IMR-90 (cell line): Measurements from ENCODE around the gene MAU2. TPM values are rescaled to one million over a fixed set of nuclear protein-coding genes. Genes with fewer than 3 reads are reported as not detected.

Experiments
- ATAC-seq: fragments of 200-7000 bp; cut with Tn5 transposase; 2 replicates; pipeline ENCODE4 v1.9.1; 2020; ENCODE audit warnings: low read depth, mild to moderate bottlenecking, moderate library complexity
- BruUV-seq: library from RNA; stranded (reverse); fragments of 400-500 nt; replicated peaks from 2 replicates; lab custom pipeline; 2021; lab: Mats Ljungman, UMichigan
- CTCF ChIA-PET: fragments of 300-600 bp; formaldehyde crosslinking; extraction: SDS; loops from one replicate; lab custom pipeline; 2021; ENCODE audit warnings: antibody characterized with exemption; lab: Yijun Ruan, JAX
- POLR2A ChIA-PET: fragments of 300-600 bp; sonication (Branson Sonifier 250); formaldehyde crosslinking; loops from one replicate; lab custom pipeline; 2022; ENCODE audit warnings: antibody characterized with exemption; ENCODE audit not compliant: unreplicated experiment; lab: Charles Lee
- DNase-seq: peaks from one replicate; pipeline ENCODE4 v3.0.0; 2013
- H2AFZ ChIP-seq: replicated peaks from 2 replicates; pipeline ENCODE3; 2013; ENCODE audit warnings: low read length, mild to moderate bottlenecking; ENCODE audit not compliant: poor library complexity
- H2AK5ac ChIP-seq: 2 replicates; pipeline ENCODE4 v1.6.1; 2013; ENCODE audit warnings: low read depth, low read length, inconsistent platforms
- H2AK9ac ChIP-seq: replicated peaks from 2 replicates; pipeline ENCODE3; 2013; ENCODE audit warnings: mild to moderate bottlenecking, low read depth, low read length, moderate library complexity; ENCODE audit not compliant: poor library complexity
- H2BK120ac ChIP-seq: 2 replicates; pipeline ENCODE4 v1.6.1; 2013; ENCODE audit warnings: low read depth, low read length, inconsistent platforms
- H2BK15ac ChIP-seq: 3 replicates; pipeline ENCODE4 v1.6.1; 2013; ENCODE audit warnings: low read depth, low read length, inconsistent platforms
- H2BK20ac ChIP-seq: 2 replicates; pipeline ENCODE4 v1.6.1; 2013; ENCODE audit warnings: low read depth, mild to moderate bottlenecking, inconsistent platforms, low read length, moderate library complexity
- H2BK5ac ChIP-seq: 2 replicates; pipeline ENCODE4 v1.6.1; 2013; ENCODE audit warnings: mild to moderate bottlenecking, low read depth, low read length, inconsistent platforms; ENCODE audit not compliant: poor library complexity, severe bottlenecking
- H3K14ac ChIP-seq: replicated peaks from 2 replicates; pipeline ENCODE4 v1.6.1; 2013; ENCODE audit warnings: low read depth, low read length, inconsistent platforms
- H3K18ac ChIP-seq: 2 replicates; pipeline ENCODE4 v1.6.1; 2013; ENCODE audit warnings: low read depth, low read length, control low read depth
- H3K23ac ChIP-seq: 2 replicates; pipeline ENCODE4 v1.6.1; 2013; ENCODE audit warnings: low read depth, low read length, inconsistent platforms
- H3K27ac ChIP-seq: 2 replicates; pipeline ENCODE4 v1.5.1; 2013; ENCODE audit warnings: mild to moderate bottlenecking, control low read depth, low read length; ENCODE audit not compliant: insufficient read depth
- H3K27me3 ChIP-seq: 2 replicates; pipeline ENCODE4 v1.6.1; 2013; ENCODE audit warnings: low read length; ENCODE audit not compliant: control insufficient read depth, insufficient read depth
- H3K36me3 ChIP-seq: 2 replicates; pipeline ENCODE4 v1.6.1; 2013; ENCODE audit warnings: low read length, mixed read lengths; ENCODE audit not compliant: control insufficient read depth, insufficient read depth
- H3K4ac ChIP-seq: 2 replicates; pipeline ENCODE4 v1.6.1; 2013; ENCODE audit warnings: low read depth, low read length, inconsistent platforms
- H3K4me1 ChIP-seq: 2 replicates; pipeline ENCODE4 v1.6.1; 2013; ENCODE audit warnings: low read length, mixed read lengths; ENCODE audit not compliant: control insufficient read depth, insufficient read depth
- H3K4me2 ChIP-seq: 2 replicates; pipeline ENCODE4 v1.6.1; 2013; ENCODE audit warnings: low read depth, mild to moderate bottlenecking, control low read depth, low read length, moderate library complexity
- H3K4me3 ChIP-seq: 2 replicates; pipeline ENCODE4 v1.5.1; 2013; ENCODE audit warnings: low read depth, mild to moderate bottlenecking, control low read depth, low read length, moderate library complexity; ENCODE audit not compliant: insufficient read depth
- H3K56ac ChIP-seq: 2 replicates; pipeline ENCODE4 v1.6.1; 2013; ENCODE audit warnings: low read length, inconsistent platforms; ENCODE audit not compliant: insufficient read depth; ENCODE audit errors: extremely low read depth
- H3K79me1 ChIP-seq, 2 experiments: 2 replicates each; pipeline ENCODE4 v1.6.1; 2013; ENCODE audit warnings: low read length in 2 of 2, inconsistent platforms in 1 of 2, low read depth in 1 of 2
- H3K9ac ChIP-seq: 2 replicates; pipeline ENCODE4 v1.6.1; 2013; ENCODE audit warnings: low read depth, low read length, control low read depth
- H3K9me1 ChIP-seq: 2 replicates; pipeline ENCODE4 v1.6.1; 2013; ENCODE audit warnings: low read length, inconsistent platforms; ENCODE audit not compliant: insufficient read depth
- H3K9me3 ChIP-seq: 2 replicates; pipeline ENCODE4 v1.6.1; 2013; ENCODE audit warnings: low read length; ENCODE audit not compliant: control insufficient read depth, insufficient read depth
- H4K20me1 ChIP-seq: 2 replicates; pipeline ENCODE4 v1.6.1; 2013; ENCODE audit warnings: low read length, inconsistent platforms; ENCODE audit not compliant: insufficient read depth
- H4K5ac ChIP-seq: 2 replicates; pipeline ENCODE4 v1.6.1; 2013; ENCODE audit warnings: mild to moderate bottlenecking, low read depth, low read length, control low read depth
- H4K8ac ChIP-seq, 2 experiments: 2 replicates each; pipeline ENCODE4 v1.6.1; 2013; ENCODE audit warnings: low read depth in 2 of 2, low read length in 2 of 2, control low read depth in 1 of 2, inconsistent platforms in 1 of 2
- H4K91ac ChIP-seq: 2 replicates; pipeline ENCODE4 v1.6.1; 2013; ENCODE audit warnings: low read depth, low read length, inconsistent platforms; ENCODE audit not compliant: insufficient read depth
- CHD1 ChIP-seq: IDR thresholded peaks from 2 replicates; pipeline ENCODE4 v1.6.1; 2012; ENCODE audit warnings: low read depth, low read length, improper control_type of control experiment
- MAZ ChIP-seq: IDR thresholded peaks from 2 replicates; pipeline ENCODE4 v1.6.1; 2012; ENCODE audit warnings: low read depth, mild to moderate bottlenecking, low read length, improper control_type of control experiment, moderate library complexity, borderline replicate concordance
- MXI1 ChIP-seq: IDR thresholded peaks from 2 replicates; pipeline ENCODE4 v1.6.1; 2012; ENCODE audit warnings: low read depth, mild to moderate bottlenecking, low read length, moderate library complexity, borderline replicate concordance
- NFE2L2 ChIP-seq: fragments of 150-350 bp; IDR thresholded peaks from 2 replicates; pipeline ENCODE4 v1.6.1; 2016; ENCODE audit warnings: low read depth, mild to moderate bottlenecking, low read length
- RFX5 ChIP-seq: IDR thresholded peaks from 2 replicates; pipeline ENCODE4 v1.8.0; 2012; ENCODE audit warnings: low read depth, mild to moderate bottlenecking, low read length, moderate library complexity
- WGBS, 2 experiments: methylation state at CpG; one replicate each; pipeline versions ENCODE4 v1.1.5 to v1.1.7; 2013; ENCODE audit warnings: missing lambda C conversion rate in 2 of 2; ENCODE audit not compliant: insufficient read length in 1 of 2; ENCODE audit errors: extremely low coverage in 2 of 2; 5-methylcytosine and 5-hydroxymethylcytosine counted together
- dilution Hi-C: fragments of 300-500 bp; cut with HindIII; formaldehyde crosslinking; loops from one replicate; pipeline ENCODE4 v1.14.3; 2018; ENCODE audit warnings: low sequenced_read_pairs; ENCODE audit not compliant: unreplicated experiment
- in situ Hi-C: fragments of 300-500 bp; cut with MboI; formaldehyde crosslinking; loops from 3 replicates; pipeline ENCODE4 v1.14.3; 2019; ENCODE audit warnings: low sequenced_read_pairs, inconsistent platforms, mixed read lengths
- intact Hi-C: fragments of 100-400 bp; cut with micrococcal nuclease; formaldehyde crosslinking; loops from 2 replicates; pipeline ENCODE4 v1.10.0; 2022
- polyA plus RNA-seq, 3 experiments: library from polyadenylated mRNA; depleted of rRNA; stranded (reverse); fragments of >200 nt; gene quantifications; 2 replicates each; pipeline ENCODE4 v1.2.3, GENCODE V29; 2012; ENCODE audit warnings: low replicate concordance in 1 of 3
- total RNA-seq: library from RNA; depleted of rRNA; stranded (reverse); fragments of >200 nt; gene quantifications from 2 replicates; pipeline ENCODE4 v1.2.3, GENCODE V29; 2012

MAU2 gene
- total and polyA plus RNA-seq, 2 of the 4 experiments (the other 2 are of a cell fraction) = 24.6 to 31.1 TPM

DNA sequence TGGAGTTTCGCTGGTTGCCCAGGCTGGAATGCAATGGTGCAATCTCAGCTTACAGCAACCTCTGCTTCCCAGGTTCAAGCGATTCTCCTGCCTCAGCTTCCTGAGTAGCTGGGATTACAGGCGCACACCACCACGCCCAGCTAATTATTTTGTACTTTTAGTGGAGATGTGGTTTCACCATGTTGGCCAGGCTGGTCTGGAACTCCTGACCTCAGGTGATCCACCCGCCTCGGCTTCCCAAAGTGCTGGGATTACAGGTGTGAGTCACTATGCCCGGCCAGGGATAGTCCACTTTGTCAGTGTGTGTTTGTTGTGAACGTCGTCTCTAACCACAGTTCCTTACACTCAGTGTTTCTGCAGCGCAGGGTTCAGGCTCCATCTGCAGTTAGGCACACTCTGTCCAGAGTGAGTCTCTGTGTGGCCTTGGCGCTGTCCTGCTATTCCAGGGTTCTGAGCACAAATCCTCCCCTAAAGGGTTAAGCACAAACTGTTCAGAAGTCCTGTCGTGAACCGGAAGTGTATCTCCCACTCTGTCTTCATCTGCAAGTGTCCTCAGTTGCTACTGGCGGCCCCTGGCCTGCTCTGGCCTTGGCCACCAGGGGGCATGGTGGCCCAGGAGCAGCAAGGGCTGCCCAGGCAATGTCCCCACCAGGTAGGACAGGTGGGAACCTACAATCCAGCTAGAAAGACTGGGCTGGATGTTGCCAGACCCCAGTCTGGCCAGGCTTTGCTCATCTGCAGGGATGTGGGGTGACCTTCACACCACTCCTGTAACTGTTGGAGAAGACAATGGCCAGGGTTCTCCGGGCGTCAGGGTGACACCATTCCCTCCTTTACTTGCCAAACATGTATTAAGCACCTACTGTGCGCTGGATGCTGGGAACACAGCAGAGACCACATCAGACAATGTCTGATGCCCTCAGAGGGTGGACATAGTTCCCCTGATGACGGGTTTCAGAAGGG is 46.1 kb downstream of the MAU2 start (continued):
- TF ChIP-seq RFX5 (no peak), MXI1 (no peak), CHD1 (no peak), NFE2L2 (no peak)

GRCh38 chr19:19368087-19368486 is 47.5 kb downstream of the MAU2 start:
- CTCF ChIA-PET = interaction anchor here (0.9 kb wide), 1 partner anchor 121 kb away, joined by 4 read pairs; no protein-coding TSS in a partner anchor
- in situ Hi-C loops = loop anchor here (5.0 kb wide), 1 partner anchor 124 kb away; no protein-coding TSS in a partner anchor

More at GRCh38 chr19:19368087-19368486, 47.5 kb downstream of the MAU2 start:
- H3K4me3 ChIP-seq = no peak overlapping the region
- no peaks in the 10 kb centered on the region for H3K27me3 ChIP-seq
- peak overlapping the region; percentile 43 for H2AFZ ChIP-seq
- H3K4me1 ChIP-seq = peaks cover 5% of the 10 kb centered on the region
- no peak overlapping the region for H4K5ac ChIP-seq
- POLR2A ChIA-PET = no interaction called here
- no peak overlapping the region for H4K8ac ChIP-seq
- no peak overlapping the region for H2BK5ac ChIP-seq
- H4K91ac ChIP-seq = no peak overlapping the region
- dilution Hi-C loops = no loop called here
- WGBS, 2 experiments = 90% methylated on average over 4 of the region's 7 CpGs; no CpG with 5 or more reads in 1 of the 2 experiments
- H2BK120ac ChIP-seq = no peak overlapping the region
- H3K36me3 ChIP-seq = no peaks in the 10 kb centered on the region
- H3K9me3 ChIP-seq = no peaks in the 10 kb centered on the region
- H3K56ac ChIP-seq = no peak overlapping the region
- no peak overlapping the region for H3K27ac ChIP-seq
- no peaks in the 10 kb centered on the region; a peak in 1 of 4 replicates for H3K79me1 ChIP-seq
- no peak overlapping the region for H3K4ac ChIP-seq
- no peak overlapping the region for H3K14ac ChIP-seq
- peak overlapping the region; percentile 72 for H2AK9ac ChIP-seq
- H3K4me2 ChIP-seq = no peak overlapping the region
- no peak overlapping the region for H2BK20ac ChIP-seq
- H2AK5ac ChIP-seq = 0 out of 2 replicates have a peak overlapping the region, but pooled peaks have one; percentile 14
- no peak overlapping the region for H3K23ac ChIP-seq
- BruUV-seq = no TSS peak
- H3K18ac ChIP-seq = no peak overlapping the region
- H3K9me1 ChIP-seq = 0 out of 2 replicates have a peak, but pooled peaks cover 3% of the 10 kb centered on the region
- intact Hi-C loops = no loop called here
- H3K9ac ChIP-seq = no peak overlapping the region
- ATAC-seq = no peak
- TF ChIP-seq MAZ = no peak
- no peak for DNase-seq
- H4K20me1 ChIP-seq = no peaks in the 10 kb centered on the region
- no peak overlapping the region for H2BK15ac ChIP-seq
